GM12878 (cell line): ENCODE data around the gene IGFBP1. TPM values are rescaled to one million over a fixed set of nuclear protein-coding genes. Genes with fewer than 3 reads are reported as not detected.

Source experiments
- ATAC-seq: fragments of 200-7000 bp; cut with Tn5 transposase; 3 replicates; pipeline ENCODE4 v1.9.1; 2020; ENCODE audit warnings: mild to moderate bottlenecking, moderate library complexity
- BruUV-seq: library from RNA; stranded (reverse); fragments of 400-500 nt; replicated peaks from 2 replicates; lab custom pipeline; 2021; lab: Mats Ljungman, UMichigan
- CTCF ChIA-PET: fragments of 300-600 bp; sonication (Branson Sonifier 250); formaldehyde crosslinking; extraction: SDS; loops from one replicate; lab custom pipeline; 2021; ENCODE audit warnings: inconsistent platforms; lab: Yijun Ruan, JAX
- POLR2A ChIA-PET: fragments of 350-600 bp; formaldehyde crosslinking; extraction: SDS; loops from one replicate; lab custom pipeline; 2021; ENCODE audit warnings: inconsistent platforms; lab: Charles Lee
- RAD21 ChIA-PET: fragments of 300-600 bp; sonication (Branson Sonifier 250); formaldehyde crosslinking; loops from one replicate; lab custom pipeline; 2023; ENCODE audit warnings: antibody characterized with exemption; ENCODE audit not compliant: unreplicated experiment; lab: Charles Lee
- SMC1A ChIA-PET: fragments of 300-600 bp; sonication (Branson Sonifier 250); formaldehyde crosslinking; loops from one replicate; lab custom pipeline; 2023; ENCODE audit not compliant: unreplicated experiment, uncharacterized antibody; lab: Charles Lee
- DNase-seq: peaks from one replicate; pipeline ENCODE4 v3.0.0-alpha.2; 2011; ENCODE audit warnings: low read depth, low spot score
- FAIRE-seq: peaks from 3 replicates; lab custom pipeline; 2011; peaks lifted over from hg19 to GRCh38; lab: Jason Lieb, UNC
- H2AFZ ChIP-seq: 2 replicates; pipeline ENCODE4 v1.6.0; 2011; ENCODE audit warnings: low read depth, low read length, control low read depth; ENCODE audit not compliant: control insufficient read depth
- H3K27ac ChIP-seq: 2 replicates; pipeline ENCODE4 v1.5.1; 2011; ENCODE audit warnings: control low read depth; ENCODE audit not compliant: control insufficient read depth, insufficient read depth
- H3K27me3 ChIP-seq, 2 experiments: replicated peaks in 1 of 2; 2 replicates each; pipeline versions ENCODE4 v1.6.0 to v1.6.1; 2011; ENCODE audit warnings: low read length in 1 of 2; ENCODE audit not compliant: control insufficient read depth in 2 of 2, insufficient read depth in 2 of 2
- H3K36me3 ChIP-seq, 2 experiments: 2 replicates each; pipeline ENCODE4 v1.5.1; 2011; ENCODE audit warnings: low read length in 1 of 2; ENCODE audit not compliant: control insufficient read depth in 2 of 2, insufficient read depth in 2 of 2
- H3K4me1 ChIP-seq: 2 replicates; pipeline ENCODE4 v1.6.1; 2011; ENCODE audit warnings: mild to moderate bottlenecking, low read length, moderate library complexity, mixed read lengths; ENCODE audit not compliant: control insufficient read depth, insufficient read depth
- H3K4me2 ChIP-seq: 2 replicates; pipeline ENCODE4 v1.6.0; 2011; ENCODE audit warnings: control low read depth; ENCODE audit not compliant: control insufficient read depth, insufficient read depth
- H3K4me3 ChIP-seq: fragments of 200-600 bp; sonication (generic); 2 replicates; pipeline ENCODE4 v1.5.1; 2016
- H3K79me2 ChIP-seq: 2 replicates; pipeline ENCODE4 v1.6.0; 2011; ENCODE audit warnings: low read length; ENCODE audit not compliant: control insufficient read depth, insufficient read depth
- H3K9ac ChIP-seq: 2 replicates; pipeline ENCODE4 v1.8.0; 2011; ENCODE audit warnings: low read length, control low read depth, mixed read lengths; ENCODE audit not compliant: control insufficient read depth, insufficient read depth
- H3K9me3 ChIP-seq: replicated peaks from 3 replicates; pipeline ENCODE4 v1.5.1; 2011; ENCODE audit warnings: mild to moderate bottlenecking, low read length; ENCODE audit not compliant: control insufficient read depth, insufficient read depth
- H4K20me1 ChIP-seq: 2 replicates; pipeline ENCODE4 v1.6.0; 2011; ENCODE audit not compliant: control insufficient read depth, insufficient read depth
- BMI1 ChIP-seq: fragments of 450-650 bp; IDR thresholded peaks from 2 replicates; pipeline ENCODE4 v1.6.1; 2016; ENCODE audit warnings: mild to moderate bottlenecking, moderate library complexity, borderline replicate concordance
- MLLT1 ChIP-seq: fragments of 450-650 bp; IDR thresholded peaks from 2 replicates; pipeline ENCODE4 v1.6.1; 2016; ENCODE audit warnings: mild to moderate bottlenecking
- POLR2AphosphoS5 ChIP-seq: IDR thresholded peaks from 2 replicates; pipeline ENCODE4 v1.6.1; 2011; ENCODE audit warnings: mild to moderate bottlenecking, low read length, inconsistent platforms
- SUPT20H ChIP-seq: IDR thresholded peaks from 2 replicates; pipeline ENCODE4 v1.6.1; 2011; ENCODE audit warnings: low read depth, mild to moderate bottlenecking, low read length, moderate library complexity, borderline replicate concordance; ENCODE audit not compliant: control insufficient read depth
- WGBS: methylation state at CpG from one replicate; pipeline ENCODE4 v1.1.6; 2016; ENCODE audit warnings: low lambda C conversion rate; ENCODE audit not compliant: insufficient replicate concordance, insufficient coverage; ENCODE audit errors: missing lambda C conversion rate; 5-methylcytosine and 5-hydroxymethylcytosine counted together
- in situ Hi-C: fragments of 300-500 bp; cut with MboI; formaldehyde crosslinking; loops from 9 replicates; pipeline ENCODE4 v1.14.3; 2018; ENCODE audit warnings: mixed read lengths
- intact Hi-C: fragments of 100-400 bp; cut with micrococcal nuclease; formaldehyde crosslinking; loops from one replicate; pipeline ENCODE4 v1.14.2; 2022; ENCODE audit not compliant: unreplicated experiment
- polyA plus RNA-seq, 11 experiments: library from polyadenylated mRNA; depleted of rRNA in 4 of 11; unstranded in 6 of 11; stranded (reverse) in 5 of 11; fragments of >200 nt; fragmentation: Nextera tagmentation in 4 of 11; fragmentation: Illumina TruSeq in 1 of 11; extraction: Ambion mirVana in 4 of 11; extraction: Trizol in 1 of 11; gene quantifications; 1 replicate in 1 of 11; 2 replicates in 10 of 11; pipeline versions ENCODE4 v1.2.1 to v1.2.3, GENCODE V29; 2011 to 2016; ENCODE audit warnings: inconsistent platforms in 2 of 11, missing spikeins in 2 of 11, low read depth in 1 of 11
- total RNA-seq, 4 experiments: library from RNA; depleted of rRNA in 3 of 4; stranded (reverse); fragments of >200 nt in 3 of 4; fragmentation: Illumina TruSeq in 1 of 4; extraction: Trizol in 1 of 4; gene quantifications; 2 replicates each; pipeline versions ENCODE4 v1.2.1 to v1.2.3, GENCODE V29; 2013 to 2021

Gene IGFBP1
- total and polyA plus RNA-seq, 10 of the 15 experiments (the other 5 are each of a cell fraction or from before 2014, with no cell fraction given): 0.13 TPM; not detected in 9

- no peak overlapping the region for H3K9ac ChIP-seq
- no peak overlapping the region for H3K4me2 ChIP-seq
- ATAC-seq: peak; percentile 54
- intact Hi-C loops: loop anchor here (1.0 to 10.0 kb wide), 6 partner anchors 134 to 742 kb away; no protein-coding TSS in a partner anchor
- in situ Hi-C loops: no loop called here
- peaks cover 2 to 3% of the 10 kb centered on the region in 2 experiments; a peak in 3 of 4 replicates for H3K27me3 ChIP-seq
- no peaks in the 10 kb centered on the region for H3K4me1 ChIP-seq
- SMC1A ChIA-PET: interaction anchor here (0.6 to 6.4 kb wide), 66 partner anchors 10 to 1259 kb away, joined by 3 to 130 read pairs (median 4); no protein-coding TSS in a partner anchor
- peaks cover 2% of the 10 kb centered on the region; the same call in 1 of the 2 replicates for H4K20me1 ChIP-seq
- no peak overlapping the region for H2AFZ ChIP-seq
- H3K4me3 ChIP-seq: no peak overlapping the region
- RAD21 ChIA-PET: interaction anchor here (0.6 to 4.0 kb wide), 59 partner anchors 13 to 1331 kb away, joined by 3 to 97 read pairs (median 4); no protein-coding TSS in a partner anchor
- H3K36me3 ChIP-seq: no peaks in the 10 kb centered on the region
- H3K27ac ChIP-seq: no peak overlapping the region
- DNase-seq: no peak
- TF ChIP-seq POLR2AphosphoS5: no peak
- TF ChIP-seq MLLT1: no peak
- no peak for TF ChIP-seq SUPT20H
- peak; percentile 37 for TF ChIP-seq BMI1
- CTCF ChIA-PET: interaction anchor here (0.6 to 9.6 kb wide), 88 partner anchors 8 to 1896 kb away, joined by 3 to 127 read pairs (median 4); no protein-coding TSS in a partner anchor
- no peak for FAIRE-seq
- no TSS peak for BruUV-seq
- no peaks in the 10 kb centered on the region for H3K9me3 ChIP-seq
- no peaks in the 10 kb centered on the region for H3K79me2 ChIP-seq
- POLR2A ChIA-PET: interaction anchor here (0.7 to 1.1 kb wide), 2 partner anchors 210 to 232 kb away, joined by 3 read pairs; no protein-coding TSS in a partner anchor
- 1% methylated on average over 11 of the region's 11 CpGs for WGBS
Observed at GRCh38 chr7:45922810-45923209, 34.5 kb downstream of the IGFBP1 start.
